DND-41 (cell line): ENCODE results near the gene ADAMTS12.

ENCODE experiments used
- EZH2 ChIP-seq: IDR thresholded peaks from 3 replicates; pipeline ENCODE4 v1.6.1; 2012; ENCODE audit warnings: borderline replicate concordance, low read depth, mild to moderate bottlenecking, moderate library complexity, low read length, inconsistent platforms; ENCODE audit not compliant: severe bottlenecking
- TF ChIP-seq, protein P1 (sequence below): IDR thresholded peaks from 2 replicates; pipeline ENCODE4 v1.5.1; 2012; ENCODE audit warnings: borderline replicate concordance, low read length, moderate library complexity, mild to moderate bottlenecking; ENCODE audit not compliant: poor library complexity, severe bottlenecking; ENCODE audit errors: extremely low read depth

DNA sequence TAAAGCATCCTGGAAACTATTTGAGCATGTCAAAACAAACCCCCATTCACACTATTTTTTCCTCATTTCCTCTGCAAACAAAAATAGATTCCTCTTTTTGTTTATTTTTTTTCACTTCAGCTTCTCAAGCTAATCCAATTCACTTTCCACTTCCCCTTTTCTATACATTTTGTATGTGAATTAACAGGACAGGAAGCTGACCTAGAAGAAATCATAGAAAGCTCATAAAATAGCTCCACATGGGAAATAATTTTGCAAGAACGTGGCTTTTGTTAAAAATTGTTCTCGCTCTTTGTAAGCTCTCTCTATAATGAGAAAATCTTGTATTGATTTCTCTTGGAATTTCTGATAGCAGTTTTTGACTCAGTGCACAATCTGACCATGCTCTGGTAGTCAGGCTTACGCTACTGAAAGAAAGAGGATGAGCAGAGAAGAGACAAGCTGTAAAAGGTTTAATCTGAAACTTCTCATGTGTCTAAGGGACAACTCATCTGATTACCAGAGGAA, 215.8 kb downstream of the ADAMTS12 start:
- TF ChIP-seq, protein P1, sequence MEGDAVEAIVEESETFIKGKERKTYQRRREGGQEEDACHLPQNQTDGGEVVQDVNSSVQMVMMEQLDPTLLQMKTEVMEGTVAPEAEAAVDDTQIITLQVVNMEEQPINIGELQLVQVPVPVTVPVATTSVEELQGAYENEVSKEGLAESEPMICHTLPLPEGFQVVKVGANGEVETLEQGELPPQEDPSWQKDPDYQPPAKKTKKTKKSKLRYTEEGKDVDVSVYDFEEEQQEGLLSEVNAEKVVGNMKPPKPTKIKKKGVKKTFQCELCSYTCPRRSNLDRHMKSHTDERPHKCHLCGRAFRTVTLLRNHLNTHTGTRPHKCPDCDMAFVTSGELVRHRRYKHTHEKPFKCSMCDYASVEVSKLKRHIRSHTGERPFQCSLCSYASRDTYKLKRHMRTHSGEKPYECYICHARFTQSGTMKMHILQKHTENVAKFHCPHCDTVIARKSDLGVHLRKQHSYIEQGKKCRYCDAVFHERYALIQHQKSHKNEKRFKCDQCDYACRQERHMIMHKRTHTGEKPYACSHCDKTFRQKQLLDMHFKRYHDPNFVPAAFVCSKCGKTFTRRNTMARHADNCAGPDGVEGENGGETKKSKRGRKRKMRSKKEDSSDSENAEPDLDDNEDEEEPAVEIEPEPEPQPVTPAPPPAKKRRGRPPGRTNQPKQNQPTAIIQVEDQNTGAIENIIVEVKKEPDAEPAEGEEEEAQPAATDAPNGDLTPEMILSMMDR: no peak
- TF ChIP-seq EZH2: no peak
